ENCODE data around the gene MRPL47.

Gene MRPL47

GRCh38 chr3:179590669-179591068 is 13.8 kb downstream of the MRPL47 start:
- no peak for DNase-seq

- DNase-seq: no peak
These were observed 15.3 kb downstream of the MRPL47 start for GRCh38 chr3:179589143-179589542.

- no peak for DNase-seq
These were observed 23.4 kb downstream of the MRPL47 start for GRCh38 chr3:179580992-179581391.

- DNase-seq: no peak
These were observed 38.9 kb downstream of the MRPL47 start for GRCh38 chr3:179565496-179565895.

- peak; percentile 49 for DNase-seq
These were observed 41.1 kb downstream of the MRPL47 start for GRCh38 chr3:179563271-179563783.

- peak; percentile 96 for DNase-seq
These were observed 41.7 kb downstream of the MRPL47 start, which contains the start of gene ACTL6A for GRCh38 chr3:179562591-179563270. TSS of gene ACTL6A (plus strand) at chr3:179562926. CDS start at chr3:179563093, 167 bp downstream.

GRCh38 chr3:179560791-179561190 is 43.6 kb downstream of the MRPL47 start:
- no peak for DNase-seq

- DNase-seq: no peak
These were observed 45.6 kb downstream of the MRPL47 start for GRCh38 chr3:179558742-179559364.

- DNase-seq: no peak
These were observed 52.9 kb downstream of the MRPL47 start for GRCh38 chr3:179551349-179552105.

- DNase-seq: no peak
These were observed 57.6 kb downstream of the MRPL47 start for GRCh38 chr3:179546814-179547241.

GRCh38 chr3:179544981-179545645 is 59.3 kb downstream of the MRPL47 start:
- DNase-seq: no peak

GRCh38 chr3:179542375-179542774 is 62.1 kb downstream of the MRPL47 start:
- no peak for DNase-seq

GRCh38 chr3:179541596-179541995 is 62.8 kb downstream of the MRPL47 start:
- DNase-seq: no peak

- DNase-seq: no peak
These were observed 63.3 kb downstream of the MRPL47 start for GRCh38 chr3:179541094-179541493.
